Raji (cell line): ENCODE data around the gene CDC25B.

Experiments used
- POLR2A ChIP-seq: IDR thresholded peaks from 2 replicates; pipeline ENCODE4 v1.6.1; 2011; ENCODE audit warnings: low read depth, low read length, control low read depth; ENCODE audit not compliant: insufficient read depth

Gene CDC25B

DNA sequence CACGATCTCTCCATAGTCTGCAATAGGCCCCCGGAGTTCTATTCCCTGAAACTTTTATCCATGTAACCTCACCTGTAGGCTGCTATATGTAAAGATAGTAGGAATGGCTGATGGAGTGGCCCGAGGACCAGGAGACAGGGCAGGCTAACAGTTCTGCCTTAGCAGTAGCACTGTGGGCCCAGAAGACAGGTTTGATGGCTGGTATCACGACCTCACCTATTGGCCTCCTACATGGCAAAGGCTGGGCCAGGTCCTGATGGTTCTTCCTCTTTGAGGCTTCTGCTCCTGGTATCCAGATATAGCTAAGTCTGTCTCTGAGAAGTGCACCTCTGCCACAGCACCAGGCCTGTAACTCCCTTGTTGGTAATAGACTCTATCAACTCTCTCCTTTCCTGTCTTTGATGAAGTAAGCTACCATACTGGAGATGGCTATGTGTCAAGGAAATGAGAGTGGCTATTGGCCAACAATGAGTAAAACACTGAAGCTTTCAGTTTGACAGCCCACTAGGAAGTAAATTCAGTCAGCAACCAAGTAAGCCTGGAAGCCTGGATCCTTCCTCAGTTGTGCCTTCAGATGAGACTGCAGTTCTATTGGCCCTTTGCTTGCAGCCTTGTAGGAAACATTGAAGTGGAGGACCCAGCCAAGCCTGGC is 20.5 kb upstream of the CDC25B start:
- no peak for TF ChIP-seq POLR2A

DNA sequence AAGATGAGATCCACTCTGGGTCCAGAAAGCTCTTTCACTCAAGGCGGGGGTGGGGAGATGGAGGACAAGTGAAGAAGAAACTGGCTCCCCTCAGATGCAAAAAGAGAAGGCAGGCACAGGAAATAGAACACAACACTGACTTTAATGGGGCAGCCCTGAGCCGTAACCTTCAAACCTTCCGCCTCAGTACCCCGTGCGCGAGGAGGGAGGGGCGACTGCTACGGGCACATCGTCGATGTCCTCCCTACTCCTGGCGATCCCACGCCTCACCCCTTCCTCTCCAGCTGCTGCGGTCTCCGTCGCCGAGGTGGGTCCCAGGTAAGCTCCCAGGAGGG is 18.8 kb upstream of the CDC25B start:
- no peak for TF ChIP-seq POLR2A

DNA sequence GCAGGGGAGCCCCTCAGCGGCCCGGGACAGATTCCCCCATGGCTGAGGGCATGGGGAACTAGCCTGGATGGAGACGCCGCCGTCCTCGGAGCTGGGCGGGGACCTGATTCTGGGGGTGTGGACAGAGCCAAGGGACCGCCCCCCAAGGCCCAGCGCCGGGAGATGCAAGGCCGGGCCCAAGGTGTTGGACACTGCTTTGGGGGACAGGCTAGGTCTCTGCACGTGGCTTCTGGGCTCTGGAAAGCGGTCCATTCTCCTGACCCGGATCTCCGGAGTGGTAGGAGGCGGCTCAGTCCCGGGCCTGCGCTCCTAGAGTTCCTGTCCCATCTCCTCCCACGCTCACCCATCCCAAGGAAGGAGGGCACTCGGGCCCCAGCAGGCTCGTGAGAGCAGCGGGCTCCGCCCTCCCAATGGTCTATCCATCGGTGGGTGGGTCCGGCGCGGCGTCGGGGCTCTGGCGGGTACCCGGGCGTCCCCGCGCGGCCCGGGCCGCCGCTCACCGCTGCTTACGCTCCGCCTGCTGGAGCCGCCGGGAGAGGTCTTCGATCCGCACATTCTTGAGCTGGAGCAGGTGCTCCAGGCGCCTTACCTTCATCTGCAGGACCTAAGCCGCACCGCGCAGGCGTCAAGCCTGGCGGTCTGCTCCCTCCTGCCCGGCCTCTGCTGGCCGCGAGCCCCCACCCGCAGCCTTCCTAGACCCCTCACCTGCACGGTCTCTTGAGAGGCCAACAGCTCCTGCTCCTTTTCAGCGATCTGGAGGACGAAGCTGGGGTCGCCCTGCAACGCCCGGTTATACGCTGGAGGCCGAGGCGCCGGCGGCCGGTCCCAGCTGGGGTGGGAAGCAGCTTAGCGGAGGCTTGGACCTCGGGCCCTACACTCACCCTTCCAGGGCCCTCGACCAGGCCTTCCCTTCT is 18.1 kb upstream of the CDC25B start:
- no peak for TF ChIP-seq POLR2A

DNA sequence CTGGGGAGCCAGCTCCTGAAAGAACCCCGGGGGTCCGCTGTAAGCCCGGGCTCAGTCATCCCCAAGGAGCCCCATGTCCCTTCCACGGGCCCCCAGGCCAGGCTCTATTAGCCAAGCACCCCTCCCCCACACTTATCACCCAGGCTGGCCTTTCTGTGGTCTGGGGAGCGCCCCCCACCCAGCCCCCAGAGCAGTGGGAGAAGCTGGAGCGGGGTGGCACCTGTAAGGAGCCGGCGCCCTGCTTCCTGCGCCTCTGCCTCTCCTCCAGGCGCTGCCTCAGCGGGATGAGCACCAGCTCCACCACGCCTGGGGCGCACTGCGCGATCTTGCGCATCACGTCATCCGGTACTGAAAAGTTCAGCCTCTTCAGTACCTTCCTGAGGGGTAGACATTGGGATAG is 17.1 kb upstream of the CDC25B start:
- no peak for TF ChIP-seq POLR2A

DNA sequence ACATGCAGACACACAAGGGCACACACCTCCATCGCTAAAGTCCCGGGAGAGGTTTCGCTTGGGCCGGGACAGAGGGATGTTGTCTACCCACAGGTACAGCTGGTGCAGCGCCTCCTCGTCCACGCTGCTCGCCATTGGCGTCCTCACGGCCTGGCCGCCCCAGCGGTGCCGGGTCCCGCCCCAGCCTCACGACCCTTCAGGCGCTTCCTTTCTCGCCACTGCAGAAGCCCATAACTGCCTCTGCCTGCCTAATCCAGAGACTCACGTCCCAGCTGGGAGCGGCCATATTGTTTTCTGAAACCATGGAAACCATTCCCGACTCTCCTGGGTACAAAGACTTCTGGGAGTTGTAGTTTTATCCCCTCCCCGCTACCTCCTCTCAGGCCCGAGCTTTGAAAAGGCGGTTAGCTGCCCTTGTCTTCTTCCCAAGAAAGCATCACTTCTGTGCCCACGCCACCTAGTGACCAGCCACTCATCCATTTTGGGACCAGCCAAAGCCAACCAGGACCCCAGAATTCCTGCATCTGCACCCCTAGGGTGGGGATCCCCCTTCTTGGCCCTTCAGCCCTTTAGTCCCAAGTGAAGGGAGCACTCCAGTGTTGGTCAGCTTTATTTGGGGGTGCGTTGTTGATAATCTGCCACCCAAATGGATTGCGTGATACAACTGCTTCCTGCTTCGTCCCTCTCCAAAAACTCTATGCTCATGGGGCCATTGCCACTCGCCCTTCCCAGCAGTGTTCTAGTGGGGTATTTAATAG is 14.8 kb upstream of the CDC25B start, which contains the start of gene SPEF1:
TSS of gene SPEF1 (minus strand) at position 296 of the 758 bp plus-strand sequence. CDS start at position 135, 161 bp downstream.
- 0 out of 2 replicates have a peak, but pooled peaks have one; percentile 23 for TF ChIP-seq POLR2A

DNA sequence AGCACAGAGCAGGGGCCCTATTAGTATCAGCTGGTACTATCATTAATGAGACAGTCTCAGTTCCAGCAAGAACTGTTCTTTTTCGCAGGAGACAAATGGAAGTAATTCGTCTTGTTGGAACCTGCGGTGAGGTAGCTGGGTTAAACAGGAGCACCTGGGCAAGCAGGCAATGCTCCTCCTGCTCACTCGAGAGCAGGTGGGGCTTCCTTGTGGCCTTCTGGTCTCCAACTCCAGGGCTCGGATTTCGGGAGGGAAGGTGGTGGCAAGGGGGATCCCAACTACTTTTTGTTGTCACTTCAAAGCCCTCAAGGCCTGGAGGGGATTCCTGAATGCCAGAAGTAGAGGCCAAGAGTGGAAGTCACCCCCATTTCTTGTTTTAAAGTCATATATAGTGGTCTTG is 13.5 kb upstream of the CDC25B start:
- TF ChIP-seq POLR2A = no peak

DNA sequence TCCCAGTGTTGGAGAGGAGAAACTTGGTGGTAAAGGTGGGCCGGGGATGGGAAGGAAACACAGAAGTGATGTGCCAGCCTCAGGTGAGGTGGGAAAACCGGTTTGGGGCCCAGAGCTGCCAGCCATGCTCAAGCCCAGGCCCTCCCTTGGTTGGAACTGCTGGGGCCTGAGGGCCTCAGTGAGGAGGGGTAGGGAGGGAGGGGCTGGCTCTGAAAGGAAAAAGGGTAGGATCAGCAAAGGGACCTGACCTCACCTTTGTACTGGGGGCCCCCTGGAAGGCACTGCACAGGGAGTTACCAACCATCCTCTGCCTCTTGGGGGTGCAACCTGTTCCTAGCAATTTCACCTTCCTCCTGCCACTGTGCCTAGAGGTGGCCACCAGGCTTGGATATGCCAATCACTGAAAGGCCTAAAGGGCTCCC is 13.0 kb upstream of the CDC25B start:
- no peak for TF ChIP-seq POLR2A

DNA sequence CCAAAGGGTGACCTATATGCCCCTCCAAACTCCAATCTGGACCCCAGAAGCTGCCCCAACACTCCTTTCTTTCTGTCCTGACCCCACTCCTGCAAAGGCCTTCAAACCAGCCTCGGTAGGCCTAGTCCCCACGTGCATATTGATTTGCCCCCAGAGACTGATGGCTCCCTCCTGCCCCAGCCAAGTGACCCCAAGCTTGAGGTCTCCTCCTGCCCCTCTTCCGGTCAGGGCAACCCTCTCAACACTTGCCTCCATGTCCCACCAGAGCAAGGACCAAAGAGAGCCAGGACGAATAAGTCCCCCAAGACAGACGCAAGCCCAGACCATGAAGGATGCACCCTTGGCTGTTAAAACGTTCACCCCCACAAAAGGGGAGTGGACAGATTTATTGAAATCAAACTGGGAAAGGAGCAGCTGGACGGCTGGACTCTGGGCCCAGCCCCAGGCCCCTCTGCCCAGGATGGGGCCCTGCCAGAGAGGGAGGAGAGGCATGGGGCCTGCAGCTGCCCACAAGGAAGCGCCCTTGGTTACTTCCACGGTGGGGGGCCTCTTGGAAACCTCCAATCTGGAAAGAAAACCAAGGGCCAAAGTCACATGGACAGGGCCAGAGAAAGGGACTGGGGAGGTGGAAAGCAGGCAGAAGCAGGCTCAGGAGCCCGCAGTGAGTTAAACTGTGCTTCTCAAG is 12.5 kb upstream of the CDC25B start:
- no peak for TF ChIP-seq POLR2A

DNA sequence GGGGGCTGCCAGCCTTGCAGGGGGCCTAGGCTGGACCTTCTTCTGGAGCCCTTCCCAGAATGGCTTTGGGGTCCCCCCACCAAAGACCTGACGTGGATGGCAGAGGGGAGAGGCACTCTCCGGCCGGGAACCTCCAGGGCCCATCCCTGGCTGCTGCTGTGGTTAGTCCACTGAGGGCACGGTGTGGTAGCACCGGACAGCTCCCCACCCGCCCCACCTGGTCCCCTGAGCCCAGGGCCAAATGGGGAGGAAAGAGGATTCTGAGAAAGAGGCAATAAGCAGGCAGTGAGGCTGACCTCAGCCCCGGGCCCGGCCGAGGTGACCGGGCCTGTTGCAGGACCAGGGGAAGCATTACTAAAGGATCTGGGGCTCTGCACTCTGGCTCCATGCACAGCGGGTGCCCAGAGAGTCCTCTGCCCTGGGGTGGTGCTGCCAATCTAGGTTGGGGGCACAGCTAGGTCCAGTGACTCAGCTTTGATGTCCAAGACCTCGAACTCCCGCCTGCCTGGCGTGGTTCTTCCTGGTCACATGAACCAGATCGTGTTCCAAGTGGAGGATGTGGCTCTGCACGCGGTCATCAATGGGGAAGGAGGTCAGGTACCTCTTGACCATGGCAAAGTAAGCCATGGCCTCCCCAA is 11.8 kb upstream of the CDC25B start:
- TF ChIP-seq POLR2A = no peak

DNA sequence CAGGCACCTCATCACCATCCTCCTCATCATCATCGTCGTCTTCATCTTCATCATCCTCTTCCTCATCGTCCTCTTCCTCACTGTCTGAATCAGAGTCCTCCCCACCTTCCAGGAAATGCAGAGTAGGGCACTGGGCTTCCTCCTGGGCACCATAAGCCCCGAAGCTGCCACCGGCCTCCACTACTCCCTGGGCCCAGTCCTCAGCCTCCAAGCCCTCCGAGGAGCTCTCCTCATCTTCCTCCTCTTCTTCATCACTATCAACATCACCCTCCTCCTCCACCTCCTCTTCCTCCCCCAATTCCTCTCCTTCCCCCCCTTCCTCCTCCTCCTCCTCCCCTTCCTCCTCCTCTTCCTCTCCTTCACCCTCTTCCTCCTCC is 11.3 kb upstream of the CDC25B start:
- no peak for TF ChIP-seq POLR2A

DNA sequence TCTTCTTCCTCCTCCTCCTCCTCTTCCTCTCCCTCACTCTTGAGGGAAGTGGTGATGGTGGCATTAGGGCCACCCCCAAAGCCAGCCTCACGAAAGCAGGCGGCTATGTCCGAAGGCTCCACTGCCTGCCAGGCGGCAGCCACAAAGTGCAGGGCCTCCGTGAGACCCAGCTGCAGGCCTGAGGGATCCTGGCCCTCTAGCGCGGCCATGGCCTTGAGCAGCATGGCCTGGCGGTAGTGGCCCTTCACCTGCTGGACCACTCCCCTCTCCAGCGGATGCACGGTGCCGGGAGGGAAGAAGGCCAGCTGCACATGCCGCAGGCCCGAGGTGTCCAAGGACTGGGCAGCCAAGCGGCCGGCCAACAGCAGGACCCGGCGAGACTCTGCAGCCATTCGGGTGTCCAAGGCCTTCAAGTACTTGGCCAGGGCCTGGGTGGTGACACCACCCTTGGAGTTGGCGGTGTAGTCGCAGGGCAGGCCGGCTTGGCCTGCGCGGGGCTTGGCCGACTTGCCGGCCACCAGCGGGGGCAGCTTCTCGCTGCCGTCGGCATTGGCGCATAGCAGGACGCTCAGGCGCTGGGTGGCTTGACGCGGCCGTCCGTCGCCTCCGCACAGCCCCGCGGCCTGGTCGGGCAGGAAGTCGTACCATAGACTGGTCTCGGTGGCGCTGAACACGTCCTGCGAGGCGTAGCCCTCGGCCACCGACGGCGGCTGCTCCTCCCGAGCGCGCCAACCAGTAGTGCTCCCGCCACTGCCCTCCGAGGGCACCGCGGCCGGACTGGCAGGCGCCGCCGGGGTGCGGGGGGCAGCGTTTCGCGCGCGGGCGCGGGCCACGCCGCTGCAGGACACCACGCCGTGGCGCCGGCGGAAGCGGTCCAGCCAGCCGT is 10.6 kb upstream of the CDC25B start:
- no peak for TF ChIP-seq POLR2A

DNA sequence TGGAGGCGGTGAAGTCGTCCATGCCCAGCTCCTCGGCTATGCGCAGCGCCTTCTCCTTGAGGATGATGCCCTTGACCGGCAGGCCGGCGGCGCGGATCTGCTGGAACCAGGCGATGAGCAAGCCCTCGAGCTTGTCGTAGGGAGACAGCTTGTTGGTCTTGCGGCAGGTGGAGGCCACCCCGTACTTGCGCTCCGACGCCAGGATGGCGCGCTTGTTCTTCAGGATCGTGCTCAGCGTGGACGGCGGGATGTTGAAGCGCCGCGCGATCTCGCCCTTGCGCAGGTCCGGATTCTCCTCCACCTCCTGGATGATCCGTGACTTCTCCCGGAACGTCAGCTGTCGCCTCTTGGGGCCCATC is 10.0 kb upstream of the CDC25B start:
- no peak for TF ChIP-seq POLR2A

DNA sequence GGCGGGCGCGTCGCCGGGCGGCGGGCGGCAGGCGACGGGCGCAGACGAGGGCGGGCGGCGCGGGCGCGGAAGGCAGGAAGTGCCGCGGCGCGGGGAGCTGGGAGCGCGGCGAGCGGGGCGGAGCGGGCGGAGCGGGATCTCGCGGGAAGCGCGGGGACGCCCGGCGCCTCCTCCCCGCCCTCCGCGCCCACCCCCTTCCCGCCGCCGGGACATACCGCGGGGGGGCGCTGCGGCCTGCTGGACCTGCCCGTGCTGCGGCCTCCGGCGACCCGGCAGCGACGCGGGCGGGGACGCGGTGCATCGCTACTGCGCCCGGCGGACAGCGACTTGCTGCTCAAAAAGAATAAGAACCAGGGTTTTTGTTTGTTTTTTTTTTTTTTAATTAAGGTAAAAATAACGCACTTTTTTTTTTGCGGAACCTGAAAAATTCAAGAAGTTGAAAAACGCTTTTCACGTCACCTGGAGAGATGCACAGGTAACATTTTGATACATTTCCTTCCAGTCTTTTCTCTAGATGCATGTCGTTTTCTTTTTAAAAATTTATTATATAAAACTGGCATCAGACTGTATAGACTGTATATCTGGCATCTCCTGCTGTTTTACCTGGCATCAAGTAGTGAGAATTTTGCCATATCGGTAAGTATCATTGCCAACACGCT is 9.3 kb upstream of the CDC25B start, which contains the start of gene CENPB:
TSS of gene CENPB (minus strand) at position 76 of the 659 bp plus-strand sequence. CDS start 257 bp downstream, outside the sequence.
- peak; percentile 61 for TF ChIP-seq POLR2A

DNA sequence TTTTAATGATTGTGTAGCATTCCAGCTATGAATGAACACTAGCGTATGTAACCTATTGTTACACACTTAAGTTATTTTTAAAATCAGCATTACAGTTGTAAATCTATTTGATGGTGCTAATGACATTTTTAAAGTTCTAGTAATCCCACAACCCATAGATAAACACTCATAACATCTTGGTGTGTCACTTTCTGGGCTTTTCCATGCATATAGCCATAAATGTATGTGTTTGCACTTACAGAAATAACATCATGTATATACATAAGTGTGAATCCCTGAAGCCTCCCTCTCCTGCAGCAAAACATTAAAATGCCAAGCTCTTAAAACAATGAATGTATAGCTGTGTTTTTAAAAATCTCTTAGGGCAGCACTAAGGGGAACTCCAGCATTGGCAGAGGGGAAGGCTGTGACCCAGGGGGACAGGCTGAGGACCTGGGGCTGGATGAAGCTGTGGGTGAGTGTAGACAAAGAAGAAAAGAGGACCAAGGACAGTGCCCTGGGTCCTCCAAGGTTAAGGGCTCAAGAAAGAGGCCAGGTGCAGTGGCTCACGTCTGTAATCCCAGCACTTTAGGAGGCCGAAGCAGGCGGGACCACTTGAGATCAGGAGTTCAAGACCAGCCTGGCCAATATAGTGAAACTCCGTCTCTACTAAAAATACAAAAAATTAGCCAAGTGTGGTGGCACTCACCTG is 8.6 kb upstream of the CDC25B start:
- no peak for TF ChIP-seq POLR2A
